ENCODE data around the gene UBXN2A.
A peak's percentile ranks its signal among the peaks of the same experiment; 100 is the strongest.

Gene UBXN2A, protein sequence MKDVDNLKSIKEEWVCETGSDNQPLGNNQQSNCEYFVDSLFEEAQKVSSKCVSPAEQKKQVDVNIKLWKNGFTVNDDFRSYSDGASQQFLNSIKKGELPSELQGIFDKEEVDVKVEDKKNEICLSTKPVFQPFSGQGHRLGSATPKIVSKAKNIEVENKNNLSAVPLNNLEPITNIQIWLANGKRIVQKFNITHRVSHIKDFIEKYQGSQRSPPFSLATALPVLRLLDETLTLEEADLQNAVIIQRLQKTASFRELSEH

DNA sequence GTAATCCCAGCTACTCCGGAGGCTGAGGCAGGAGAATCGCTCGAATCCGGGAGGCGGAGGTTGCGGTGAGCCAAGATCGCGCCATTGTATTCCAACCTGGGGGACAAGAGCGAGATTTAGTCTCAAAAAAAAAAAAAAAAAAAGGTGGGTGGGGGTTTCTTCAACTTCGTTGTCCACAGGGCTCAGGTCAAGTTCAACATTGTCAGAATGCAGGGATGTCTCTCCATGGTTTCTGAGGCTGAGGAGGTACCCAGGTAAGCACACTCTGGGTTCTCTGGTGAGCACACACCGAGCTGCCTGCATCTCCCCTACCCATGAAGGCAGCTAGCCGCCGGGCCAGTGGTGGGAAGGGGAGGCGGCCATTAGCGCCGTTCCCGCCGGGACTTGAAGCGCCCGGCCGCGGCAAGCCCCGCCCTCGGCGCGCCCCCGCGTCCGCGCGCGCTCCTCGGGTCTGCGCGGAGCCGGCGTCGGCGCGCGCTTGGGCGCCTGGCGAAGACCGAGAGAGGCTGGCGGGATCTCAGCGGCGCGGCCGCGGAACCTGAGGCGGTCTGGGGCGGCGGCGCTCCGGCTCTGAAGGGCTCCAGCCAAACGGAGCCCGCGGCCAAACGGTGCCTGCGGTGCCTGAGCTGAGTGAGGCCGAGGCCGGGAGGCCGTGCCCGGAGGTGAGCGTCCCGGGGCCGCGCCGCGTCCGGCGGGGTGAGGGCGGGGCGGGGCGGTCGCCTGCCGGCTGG is at the start of gene UBXN2A:
Gene UBXN2A, plus strand, starts transcription at position 477 of the 731 bp plus-strand sequence. CDS start 17,852 bp downstream, outside the sequence.
- DNase-seq = peak; percentile 66

DNA sequence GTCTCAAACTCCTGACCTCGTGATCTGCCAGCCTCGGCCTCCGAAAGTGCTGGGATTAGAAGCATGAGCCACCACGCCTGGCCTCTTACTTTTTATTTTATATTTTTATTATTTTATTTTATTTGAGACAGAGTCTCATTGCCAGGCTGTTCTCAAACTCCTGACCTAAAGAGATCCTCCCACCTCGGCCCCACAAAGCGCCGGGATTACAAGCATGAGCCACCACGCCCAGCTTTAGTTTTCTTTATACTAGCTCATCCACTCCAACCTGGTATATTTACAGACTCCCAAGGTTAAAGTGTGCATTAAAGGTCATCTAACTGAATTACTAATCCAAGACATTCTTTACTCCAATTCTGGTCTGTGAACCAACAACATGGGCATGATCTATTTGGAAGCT is 40.1 kb upstream of the UBXN2A start:
- DNase-seq = no peak

DNA sequence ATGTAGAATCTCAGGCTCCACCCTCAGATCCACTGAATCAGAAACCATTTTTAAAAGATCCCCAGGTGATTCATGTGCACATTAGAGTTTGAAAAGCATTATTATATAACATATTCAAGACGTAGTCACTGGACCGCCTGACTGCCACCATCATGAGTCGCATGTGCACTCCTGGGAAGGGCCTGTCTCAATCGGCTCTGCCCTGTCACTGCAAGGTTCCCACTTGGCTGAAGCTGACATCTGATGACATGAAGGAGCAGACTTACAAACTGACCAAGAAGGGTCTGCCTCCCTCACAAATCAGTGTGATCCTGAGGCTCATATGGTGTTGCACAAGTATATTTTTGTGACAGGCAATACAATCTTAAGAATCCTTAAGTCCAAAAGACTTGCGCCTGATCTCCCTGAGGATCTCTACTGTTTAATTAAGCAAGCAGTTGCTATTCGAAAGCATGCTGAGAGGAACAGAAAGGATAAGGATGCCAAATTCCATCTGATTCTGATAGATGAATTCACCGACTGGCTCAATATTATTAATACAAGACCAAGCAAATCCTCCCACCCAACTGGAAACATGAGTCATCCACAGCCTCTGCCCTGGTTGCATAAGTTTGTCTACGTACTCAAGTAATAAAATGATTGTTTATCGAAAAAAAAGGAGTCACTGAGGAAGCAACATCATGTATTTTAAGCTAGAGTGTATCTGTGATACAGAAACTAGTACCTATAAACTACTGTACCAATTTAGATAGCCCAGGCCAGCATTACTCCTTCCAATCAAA is 39.5 kb upstream of the UBXN2A start:
- DNase-seq = no peak

DNA sequence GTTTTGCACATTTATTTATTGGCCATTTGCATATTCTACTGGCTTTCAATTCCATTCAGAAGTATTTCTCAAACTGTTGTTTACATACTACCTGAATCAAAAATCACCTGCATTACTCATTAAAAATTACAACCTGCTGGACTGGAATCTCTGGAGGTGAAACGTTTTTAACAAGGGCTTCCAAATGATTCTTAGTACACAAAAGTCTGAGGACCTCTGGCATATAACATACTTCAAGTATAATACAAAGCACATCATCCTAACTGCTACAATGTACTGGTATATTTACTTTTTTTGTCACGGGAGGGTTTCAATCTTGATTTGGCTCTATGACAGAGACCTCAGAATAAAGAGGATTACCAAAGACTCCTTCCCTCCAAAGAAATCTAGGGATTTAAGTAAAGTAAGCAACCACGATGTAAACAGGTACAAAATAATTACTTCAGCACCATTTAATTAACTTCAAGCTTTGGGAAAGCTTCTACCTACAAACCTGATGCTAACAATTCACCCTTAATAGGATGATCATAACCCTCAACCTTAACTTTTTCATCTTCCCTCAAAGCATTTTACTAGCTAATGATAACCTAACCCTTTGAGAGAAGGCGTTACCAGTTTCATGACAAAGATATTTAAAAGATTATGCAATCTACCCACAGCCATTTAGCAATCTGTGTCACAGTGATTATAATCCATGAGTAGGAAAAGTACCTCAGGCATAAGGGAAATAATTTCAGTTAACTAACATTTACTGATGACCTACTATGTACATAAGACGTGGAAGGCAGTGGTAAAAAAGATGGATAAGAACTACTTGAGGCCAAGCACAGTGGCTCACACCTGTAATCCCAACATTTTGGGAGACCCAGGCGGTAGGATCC is 38.1 kb upstream of the UBXN2A start:
- DNase-seq = no peak

DNA sequence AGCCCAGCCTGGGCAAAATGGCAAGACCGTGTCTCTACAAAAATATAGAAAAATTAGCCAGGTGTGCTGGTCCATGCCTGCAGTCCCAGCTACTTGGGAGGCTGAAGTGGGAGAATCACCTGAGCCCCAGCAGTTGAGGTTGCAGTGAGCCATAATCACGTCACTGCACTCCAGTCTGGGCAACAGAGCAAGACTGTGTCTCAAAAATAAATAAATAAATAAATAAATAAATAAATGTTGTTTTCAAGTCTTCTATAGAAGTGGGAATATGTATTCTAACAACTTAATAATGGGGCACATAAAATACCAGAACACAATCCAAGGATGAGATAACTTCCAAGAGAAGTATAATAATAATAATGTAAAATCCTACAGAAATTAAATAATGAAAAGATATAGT is 37.2 kb upstream of the UBXN2A start:
- DNase-seq = no peak

DNA sequence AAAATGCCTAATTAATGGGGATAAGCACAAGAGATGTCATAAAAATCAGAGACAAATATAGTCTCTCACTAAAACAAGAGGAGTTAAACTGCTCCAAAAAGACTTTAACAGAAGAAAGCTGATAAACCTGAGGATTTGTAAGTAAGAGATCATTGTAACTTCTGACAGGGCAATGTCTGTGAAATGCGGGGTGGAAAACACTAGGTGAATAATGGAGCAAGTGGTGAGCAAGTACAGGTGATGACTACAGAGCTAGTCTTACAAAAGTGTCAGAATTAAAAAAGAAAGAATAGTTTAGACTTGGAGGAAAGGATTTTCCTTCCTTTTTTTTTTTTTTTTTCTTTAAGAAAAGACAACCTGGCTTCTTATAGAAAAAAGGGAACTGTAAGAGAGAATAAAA is 36.0 kb upstream of the UBXN2A start:
- no peak for DNase-seq

DNA sequence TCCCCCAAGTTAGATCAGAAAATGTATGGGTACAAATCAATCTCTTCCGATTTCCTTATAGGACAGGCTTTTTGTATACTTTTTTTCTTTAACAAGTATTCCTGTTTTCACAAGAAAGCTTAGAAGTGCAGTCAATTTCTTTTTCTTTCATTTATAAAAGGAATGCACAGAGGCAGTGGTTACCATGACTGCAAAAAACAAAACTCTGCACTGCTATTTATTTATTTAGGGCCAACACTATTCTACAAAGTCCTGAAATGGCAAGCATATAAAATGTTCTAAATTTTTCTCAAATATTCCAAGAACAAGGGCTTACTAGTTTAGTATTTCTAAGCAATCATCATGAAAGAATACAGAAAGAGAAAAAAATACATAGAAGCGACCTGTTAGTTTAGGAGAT is 35.6 kb upstream of the UBXN2A start:
- DNase-seq = no peak

DNA sequence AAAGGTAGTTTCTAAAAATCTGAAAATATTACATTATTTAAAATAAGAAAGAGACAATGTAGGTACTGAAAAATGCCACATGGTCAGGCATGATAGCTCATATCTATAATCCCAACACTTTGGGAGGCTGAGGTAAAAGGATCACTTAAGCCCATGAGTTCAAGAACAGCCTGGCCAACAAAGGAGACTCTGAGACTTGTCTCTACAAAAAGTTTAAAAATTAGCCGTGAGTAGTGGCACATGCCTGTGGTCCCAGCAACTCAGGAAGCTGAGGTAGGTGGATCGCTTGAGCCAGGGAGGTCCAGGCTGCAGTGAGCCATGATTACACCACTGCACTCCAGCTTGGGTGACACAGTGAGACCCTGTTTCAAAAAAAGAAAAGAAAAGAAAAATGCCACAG is 35.1 kb upstream of the UBXN2A start:
- no peak for DNase-seq

DNA sequence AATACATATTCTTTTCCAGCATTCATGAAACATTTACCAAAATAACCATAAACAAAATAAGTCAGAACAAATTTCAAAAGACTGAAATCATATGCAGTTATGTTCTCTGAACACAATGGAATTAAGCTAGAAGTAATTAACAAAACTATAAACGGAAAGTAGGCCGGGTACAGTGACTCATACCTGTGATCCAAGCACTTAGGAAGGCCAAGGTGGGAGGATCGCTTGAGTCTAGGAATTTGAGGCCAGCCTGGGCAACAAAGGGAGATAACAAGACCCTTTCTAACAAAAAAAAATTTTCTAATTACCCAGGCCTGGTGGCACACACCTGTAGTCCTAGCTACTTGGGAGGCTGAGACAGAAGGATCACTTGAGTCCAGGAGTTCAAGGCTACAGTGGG is 28.2 kb upstream of the UBXN2A start:
- DNase-seq = no peak

DNA sequence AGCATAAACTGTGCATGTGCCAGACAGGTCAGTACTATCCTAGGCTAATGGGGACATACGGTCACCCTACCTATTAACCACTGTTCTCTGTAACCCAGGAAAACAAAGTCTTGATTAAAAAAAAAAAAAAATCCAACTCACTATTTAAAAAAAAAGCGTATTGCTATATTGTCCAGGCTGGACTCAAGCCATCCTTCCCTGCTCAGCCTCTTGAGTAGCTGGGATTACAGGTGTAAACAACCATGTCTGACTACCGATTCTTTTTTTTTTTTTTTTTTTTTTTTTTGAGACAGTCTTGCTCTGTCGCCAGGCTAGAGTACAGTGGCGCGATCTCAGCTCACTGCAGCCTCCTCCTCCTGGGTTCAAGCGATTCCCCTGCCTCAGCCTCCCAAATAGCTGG is 24.9 kb upstream of the UBXN2A start:
- DNase-seq = no peak

DNA sequence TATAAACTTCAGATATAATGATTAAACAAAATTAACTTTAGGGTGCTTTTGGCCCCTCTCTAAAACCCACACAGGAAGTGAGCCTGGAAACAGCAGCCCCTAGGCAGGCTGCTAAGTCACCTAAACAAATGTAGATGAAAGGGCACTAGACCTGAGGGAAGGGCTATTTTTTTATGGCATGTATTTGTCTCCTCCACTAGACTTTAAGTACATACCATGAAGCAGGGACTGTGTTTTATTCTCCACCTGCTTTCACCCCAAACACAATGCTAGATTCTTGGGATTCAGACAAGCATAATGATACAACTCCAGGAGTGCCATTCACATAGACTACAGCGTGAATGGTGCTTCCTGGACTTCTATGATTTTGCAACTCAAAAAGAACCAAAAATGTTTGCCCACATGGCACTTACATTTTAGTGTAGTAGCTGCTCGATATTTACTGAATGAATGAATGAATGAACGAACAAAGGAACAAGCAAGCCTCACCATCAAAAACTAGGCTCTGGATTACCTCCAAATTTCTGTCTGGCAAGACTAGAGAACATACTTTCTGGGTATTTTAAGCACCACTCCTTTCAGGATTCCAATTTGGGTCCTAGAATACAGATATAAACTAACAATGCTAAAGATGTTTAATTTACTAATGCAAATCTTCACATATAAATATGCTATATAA is 23.4 kb upstream of the UBXN2A start:
- DNase-seq = no peak

DNA sequence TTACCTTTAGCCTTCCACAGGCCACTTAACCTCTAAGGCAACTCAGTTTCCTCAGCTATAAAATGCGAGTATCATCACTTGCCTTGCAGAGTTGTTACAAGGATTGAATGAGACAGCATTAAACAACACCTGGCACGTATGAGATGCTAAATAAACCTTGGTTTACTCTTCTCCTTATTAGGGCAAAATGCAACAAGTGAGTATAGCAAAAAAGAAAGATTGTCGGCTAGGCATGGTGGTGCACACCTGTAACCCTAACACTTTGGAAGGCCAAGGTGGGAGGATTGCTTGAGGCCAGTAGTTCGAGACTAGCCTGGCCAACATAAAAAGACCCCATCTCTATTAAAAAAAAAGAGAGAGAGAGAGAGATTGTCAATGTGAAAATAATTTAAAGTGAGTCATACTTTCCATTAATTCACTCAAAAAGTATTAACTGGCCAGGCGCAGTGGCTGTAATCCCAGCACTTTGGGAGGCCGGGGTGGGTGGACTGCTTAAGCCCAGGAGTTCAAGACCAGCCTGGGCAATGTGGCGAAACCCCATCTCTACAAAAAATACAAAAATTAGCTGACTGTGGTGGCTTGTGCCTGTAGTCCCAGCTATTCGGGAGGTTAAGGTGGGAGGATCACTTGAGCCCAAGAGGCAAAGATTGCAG is 21.3 kb upstream of the UBXN2A start:
- no peak for DNase-seq

DNA sequence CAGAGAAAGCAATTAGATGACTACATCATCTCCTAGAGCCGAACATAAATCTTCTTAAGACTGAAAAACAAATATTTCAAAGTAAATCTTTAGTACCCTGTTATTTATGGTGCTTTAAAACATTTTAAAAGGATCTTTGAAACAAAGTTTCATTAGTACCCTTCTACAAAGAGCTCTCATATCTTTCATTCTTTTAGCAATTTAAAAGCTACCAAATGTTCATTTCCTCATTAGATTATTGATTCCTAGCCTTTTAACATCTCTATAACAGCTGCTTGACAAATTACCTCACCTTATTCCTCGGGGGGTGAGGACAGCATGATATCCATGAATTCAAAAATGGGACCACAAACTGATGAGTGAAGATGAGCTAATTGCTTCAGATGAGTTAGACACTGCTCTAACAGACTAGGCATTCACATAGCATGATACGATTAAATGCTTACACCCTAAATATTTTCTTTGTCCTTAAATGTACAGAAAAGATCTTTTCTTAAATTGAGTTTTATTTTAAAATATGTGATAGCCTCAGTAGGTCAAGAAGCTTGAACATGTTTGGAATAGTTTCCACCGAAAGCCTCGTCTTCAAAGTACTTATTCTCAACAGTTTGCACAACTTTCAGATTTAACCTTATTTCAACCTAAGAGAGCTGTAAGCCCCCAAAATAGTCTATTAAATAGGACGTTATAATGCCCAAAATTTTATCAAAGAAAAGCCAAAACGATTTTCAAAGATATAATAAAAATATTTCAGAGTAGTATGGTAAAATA is 15.5 kb upstream of the UBXN2A start:
- DNase-seq = no peak

DNA sequence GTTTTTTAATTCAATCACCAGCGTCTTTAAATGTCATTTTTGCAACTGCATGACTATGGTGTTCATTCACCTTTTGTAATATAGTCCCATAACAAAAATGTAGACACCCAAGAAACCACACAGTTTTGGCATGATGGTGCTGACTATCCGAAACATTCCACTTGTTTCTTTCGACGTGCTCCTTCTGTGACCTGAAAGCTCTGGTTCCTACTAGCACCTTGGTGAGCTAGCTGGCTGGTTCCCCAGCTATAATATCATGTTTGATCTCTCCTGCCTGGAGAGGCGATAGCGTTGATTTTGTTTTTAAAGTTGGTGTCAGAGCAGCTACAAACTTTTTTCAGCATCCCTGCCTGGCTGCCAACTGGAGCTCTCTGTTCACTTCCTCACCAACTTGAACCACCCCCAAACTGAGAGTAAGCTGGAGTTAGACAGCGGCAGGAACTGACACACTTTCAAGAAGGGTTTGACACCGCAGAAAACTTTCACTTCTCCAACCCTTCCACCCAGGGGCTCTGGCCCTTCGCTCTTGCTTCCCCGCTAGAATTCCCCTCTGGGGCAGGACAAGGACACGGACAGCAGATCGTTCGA is 14.5 kb upstream of the UBXN2A start:
- DNase-seq = peak; percentile 42

DNA sequence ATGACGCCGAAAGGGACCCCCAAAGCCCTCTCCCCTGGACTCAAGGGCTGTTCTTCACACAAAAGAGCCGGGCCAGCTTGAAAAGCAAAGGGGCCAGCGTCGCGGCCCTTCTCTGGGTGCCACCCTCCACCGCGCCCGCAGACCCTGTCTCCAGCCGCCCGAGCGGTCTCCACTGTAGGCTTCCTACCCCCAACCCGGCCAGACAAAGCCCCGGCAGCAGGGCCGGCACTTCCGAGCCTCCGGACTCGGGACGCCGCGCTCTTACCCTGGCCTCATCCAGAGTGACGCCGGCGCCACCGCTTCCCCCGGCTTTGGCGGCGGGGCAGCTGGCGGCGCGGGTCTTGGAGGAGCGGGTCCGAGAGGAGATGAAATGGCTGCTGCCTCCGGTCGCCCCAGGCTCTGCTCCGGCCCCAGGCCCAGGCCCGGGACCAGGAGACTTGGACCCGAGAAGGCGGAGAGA is 13.9 kb upstream of the UBXN2A start:
- peak; percentile 63 for DNase-seq

DNA sequence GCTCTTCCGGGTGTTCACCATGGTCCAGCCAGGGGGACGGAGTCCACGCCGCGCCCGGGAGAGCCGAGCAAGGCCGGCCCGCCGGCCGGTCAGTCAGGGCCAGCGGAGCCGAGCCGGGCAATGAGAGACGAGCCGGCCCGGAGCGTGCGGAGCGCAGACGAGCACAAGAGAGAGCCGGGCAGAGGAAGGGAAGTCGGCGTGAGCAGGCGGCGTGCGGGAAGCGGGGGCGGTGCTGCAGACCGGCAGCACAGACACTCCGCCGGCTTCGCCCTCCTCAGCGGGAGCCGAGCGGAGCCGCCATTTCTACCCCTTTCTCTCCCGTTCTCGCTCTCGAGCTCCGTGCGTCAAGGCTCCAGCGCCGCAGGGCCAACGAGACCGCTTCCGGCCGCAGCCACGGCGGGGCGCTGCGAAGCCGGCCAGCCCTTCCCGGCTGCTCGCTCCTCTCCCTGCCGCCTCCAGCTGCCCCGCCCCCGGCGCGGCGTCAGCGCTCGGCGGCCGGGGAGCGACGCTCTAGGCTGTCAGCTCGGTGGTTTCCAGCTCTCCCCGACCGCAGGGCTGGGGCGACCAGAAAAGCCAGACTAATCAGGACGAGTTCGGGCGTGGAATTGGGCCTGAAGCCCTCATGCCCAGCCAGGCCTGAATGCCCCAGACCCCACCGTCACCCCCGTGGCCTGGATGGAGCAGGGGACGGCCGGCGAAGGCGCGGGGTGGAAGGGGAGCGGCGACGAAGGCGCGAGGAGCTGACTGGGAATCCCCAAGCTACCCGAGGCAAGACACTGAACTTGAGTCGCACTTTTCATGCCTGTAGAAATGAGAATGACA is 13.3 kb upstream of the UBXN2A start, which contains the start of gene ATAD2B:
Gene ATAD2B, minus strand, starts transcription at position 374 of the 822 bp plus-strand sequence. Its CDS starts 353 bp downstream, at position 21.
- peak; percentile 85 for DNase-seq

DNA sequence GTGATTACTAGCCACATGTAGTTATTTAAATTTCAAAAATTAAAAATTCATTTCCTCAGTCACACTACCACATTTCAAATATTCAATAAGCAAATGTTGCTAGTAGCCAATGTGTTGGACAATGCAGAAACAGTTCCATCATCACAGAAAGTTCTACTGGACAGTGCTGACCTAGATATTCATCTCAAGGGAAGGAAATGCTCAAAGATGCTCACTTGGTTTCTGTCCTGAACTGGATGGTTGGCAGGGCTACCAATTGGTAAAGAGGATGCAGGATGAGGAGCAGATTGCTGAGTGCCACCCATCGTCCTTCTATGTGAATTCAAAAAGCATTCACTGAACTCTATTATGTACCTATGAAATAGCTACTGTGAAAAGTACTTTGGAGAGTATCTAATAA is 6.0 kb upstream of the UBXN2A start:
- DNase-seq = no peak

DNA sequence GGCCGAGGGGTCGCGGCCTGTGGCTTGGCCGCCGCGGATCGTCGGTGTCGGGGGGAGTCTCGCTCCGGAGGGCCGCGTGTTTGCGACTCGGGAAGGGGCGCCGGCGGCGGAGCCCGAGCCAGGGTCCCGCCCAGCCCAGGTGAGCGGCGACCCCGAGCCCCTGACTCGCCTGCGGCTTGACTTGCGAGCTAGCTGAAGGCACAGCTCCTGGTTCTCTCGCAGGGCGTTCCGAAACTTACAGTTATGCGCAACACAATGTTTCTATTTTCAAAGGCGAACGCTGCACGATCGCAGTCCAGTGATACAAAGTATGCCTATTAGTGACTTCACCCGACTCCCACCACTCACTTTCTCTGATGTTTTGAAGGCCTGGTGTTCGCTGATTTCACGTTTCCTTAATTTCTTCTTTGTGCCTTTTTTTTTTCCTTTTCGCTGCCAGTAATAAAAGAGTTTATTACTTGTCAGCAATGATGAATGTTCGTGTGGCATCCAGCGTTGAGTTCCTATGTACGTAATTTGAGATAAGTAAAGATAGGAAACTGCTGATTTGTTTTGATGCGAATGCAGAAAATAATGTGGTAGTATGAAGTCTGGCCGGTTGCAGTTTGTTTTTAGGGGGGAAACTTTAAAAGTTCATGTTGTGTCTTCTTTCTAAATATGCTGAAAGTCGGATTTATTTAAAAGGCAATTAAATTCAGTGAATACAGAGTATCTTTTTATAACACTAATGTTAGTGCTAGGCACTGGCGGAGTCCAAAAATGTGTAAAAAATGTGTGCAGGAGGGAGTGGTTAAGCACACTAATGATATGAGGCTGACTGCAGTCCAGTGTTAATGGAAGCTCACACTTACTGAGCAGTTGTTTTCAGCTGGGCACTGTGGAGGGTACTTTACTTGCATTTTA is 706 bp downstream of the UBXN2A start:
- peak; percentile 63 for DNase-seq

Data from NCI-H526 treated with DMSO at 0.1 percent for 48 hours (cell line).